ENCODE data around the gene PLK1.

PLK1 gene

GRCh38 chr16:23705517-23705902 lies 26.8 kb downstream of the PLK1 start:
- Histone ChIP-seq H3K23ac (ENCODE audit: low read length in 2 of 2) (no peak overlapping the region), H3K9ac (ENCODE audit: low read length) (no peak overlapping the region), H2BK120ac (ENCODE audit: low read depth, low read length) (no peak overlapping the region), H2AK5ac (ENCODE audit: low read length, severe bottlenecking) (no peak overlapping the region), H3K4me3 (ENCODE audit: insufficient read depth in 1 of 2, low read depth in 1 of 2, low read length in 2 of 2) (no peak overlapping the region), H3K14ac (ENCODE audit: low read length in 2 of 2) (no peak overlapping the region), H3K27ac (ENCODE audit: low read length, poor library complexity, severe bottlenecking) (no peak overlapping the region), H2AFZ (ENCODE audit: low read depth, low read length) (no peak overlapping the region), H2BK5ac (ENCODE audit: low read depth, low read length, poor library complexity, severe bottlenecking) (no peak overlapping the region), H3K4ac (ENCODE audit: low read depth in 1 of 2, low read length in 2 of 2) (no peak overlapping the region), H3K27me3 (ENCODE audit: control insufficient read depth in 1 of 2, insufficient read depth in 1 of 2, low read length in 2 of 2) (peaks cover 30 to 45% of the 10 kb centered on the region in 2 experiments), H3K18ac (ENCODE audit: low read depth in 1 of 2, low read length in 2 of 2) (no peak overlapping the region), H4K8ac (ENCODE audit: low read length) (no peak overlapping the region), H3K79me1 (replicated peaks; ENCODE audit: low read length, poor library complexity, severe bottlenecking) (no peaks in the 10 kb centered on the region), H3K9me3 (ENCODE audit: control insufficient read depth, low read length) (peaks cover 29% of the 10 kb centered on the region), H3K4me1 (ENCODE audit: control insufficient read depth, insufficient read depth, low read depth, low read length) (peaks cover 3% of the 10 kb centered on the region), H4K91ac (ENCODE audit: low read length) (no peak overlapping the region), H2BK12ac (ENCODE audit: low read length in 2 of 2) (no peak overlapping the region), H2BK15ac (ENCODE audit: low read depth, poor library complexity, severe bottlenecking) (no peak overlapping the region), H3K36me3 (ENCODE audit: control insufficient read depth in 1 of 2, insufficient read depth in 2 of 2, low read depth in 1 of 2, low read length in 2 of 2) (no peaks in the 10 kb centered on the region), H3K4me2 (ENCODE audit: low read length, poor library complexity, severe bottlenecking) (no peak overlapping the region)
- WGBS, result 82% methylated on average over 2 of the region's 2 CpGs
- no peak for DNase-seq

GRCh38 chr16:23706439-23706838 lies 27.8 kb downstream of the PLK1 start:
- Histone ChIP-seq H2BK120ac (ENCODE audit: low read depth, low read length) (no peak overlapping the region), H2AFZ (ENCODE audit: low read depth, low read length) (no peak overlapping the region), H4K91ac (ENCODE audit: low read length) (no peak overlapping the region), H3K79me1 (replicated peaks; ENCODE audit: low read length, poor library complexity, severe bottlenecking) (no peaks in the 10 kb centered on the region), H3K9me3 (ENCODE audit: control insufficient read depth, low read length) (peaks cover 33% of the 10 kb centered on the region), H3K4me2 (ENCODE audit: low read length, poor library complexity, severe bottlenecking) (no peak overlapping the region), H3K27ac (ENCODE audit: low read length, poor library complexity, severe bottlenecking) (no peak overlapping the region), H3K4me1 (ENCODE audit: control insufficient read depth, insufficient read depth, low read depth, low read length) (no peaks in the 10 kb centered on the region), H3K27me3 (ENCODE audit: control insufficient read depth in 1 of 2, insufficient read depth in 1 of 2, low read length in 2 of 2) (peaks cover 39 to 50% of the 10 kb centered on the region in 2 experiments), H3K4ac (ENCODE audit: low read depth in 1 of 2, low read length in 2 of 2) (no peak overlapping the region), H3K23ac (ENCODE audit: low read length in 2 of 2) (no peak overlapping the region), H4K8ac (ENCODE audit: low read length) (no peak overlapping the region), H3K4me3 (ENCODE audit: insufficient read depth in 1 of 2, low read depth in 1 of 2, low read length in 2 of 2) (no peak overlapping the region), H3K9ac (ENCODE audit: low read length) (no peak overlapping the region), H3K36me3 (ENCODE audit: control insufficient read depth in 1 of 2, insufficient read depth in 2 of 2, low read depth in 1 of 2, low read length in 2 of 2) (no peaks in the 10 kb centered on the region), H3K18ac (ENCODE audit: low read depth in 1 of 2, low read length in 2 of 2) (no peak overlapping the region), H3K14ac (ENCODE audit: low read length in 2 of 2) (no peak overlapping the region), H2BK15ac (ENCODE audit: low read depth, poor library complexity, severe bottlenecking) (no peak overlapping the region), H2BK12ac (ENCODE audit: low read length in 2 of 2) (no peak overlapping the region), H2BK5ac (ENCODE audit: low read depth, low read length, poor library complexity, severe bottlenecking) (no peak overlapping the region), H2AK5ac (ENCODE audit: low read length, severe bottlenecking) (no peak overlapping the region)
- DNase-seq, result no peak
- WGBS, result 83% methylated on average over 4 of the region's 4 CpGs

GRCh38 chr16:23709536-23709935 lies 30.8 kb downstream of the PLK1 start:
- H2AFZ ChIP-seq (ENCODE audit: low read depth, low read length), result no peak overlapping the region
- H2BK5ac ChIP-seq (ENCODE audit: low read depth, low read length, poor library complexity, severe bottlenecking), result no peak overlapping the region
- no peak for DNase-seq
- no peak overlapping the region for H3K4me2 ChIP-seq (ENCODE audit: low read length, poor library complexity, severe bottlenecking)
- H3K18ac ChIP-seq (ENCODE audit: low read depth in 1 of 2, low read length in 2 of 2), result no peak overlapping the region
- H3K79me1 ChIP-seq (replicated peaks; ENCODE audit: low read length, poor library complexity, severe bottlenecking), result no peaks in the 10 kb centered on the region
- peaks cover 62 to 64% of the 10 kb centered on the region in 2 experiments for H3K27me3 ChIP-seq (ENCODE audit: control insufficient read depth in 1 of 2, insufficient read depth in 1 of 2, low read length in 2 of 2)
- H2BK15ac ChIP-seq (ENCODE audit: low read depth, poor library complexity, severe bottlenecking), result no peak overlapping the region
- H2BK120ac ChIP-seq (ENCODE audit: low read depth, low read length), result no peak overlapping the region
- no peak overlapping the region for H4K8ac ChIP-seq (ENCODE audit: low read length)
- no peak overlapping the region for H3K27ac ChIP-seq (ENCODE audit: low read length, poor library complexity, severe bottlenecking)
- H3K14ac ChIP-seq (ENCODE audit: low read length in 2 of 2), result no peak overlapping the region
- no peak overlapping the region for H2AK5ac ChIP-seq (ENCODE audit: low read length, severe bottlenecking)
- no peak overlapping the region for H2BK12ac ChIP-seq (ENCODE audit: low read length in 2 of 2)
- no peak overlapping the region for H3K4ac ChIP-seq (ENCODE audit: low read depth in 1 of 2, low read length in 2 of 2)
- no peak overlapping the region for H3K9ac ChIP-seq (ENCODE audit: low read length)
- H3K36me3 ChIP-seq (ENCODE audit: control insufficient read depth in 1 of 2, insufficient read depth in 2 of 2, low read depth in 1 of 2, low read length in 2 of 2), result no peaks in the 10 kb centered on the region
- H3K4me1 ChIP-seq (ENCODE audit: control insufficient read depth, insufficient read depth, low read depth, low read length), result peaks cover 6% of the 10 kb centered on the region
- no peak overlapping the region for H3K23ac ChIP-seq (ENCODE audit: low read length in 2 of 2)
- H3K9me3 ChIP-seq (ENCODE audit: control insufficient read depth, low read length), result peaks cover 24% of the 10 kb centered on the region
- H4K91ac ChIP-seq (ENCODE audit: low read length), result no peak overlapping the region
- H3K4me3 ChIP-seq (ENCODE audit: insufficient read depth in 1 of 2, low read depth in 1 of 2, low read length in 2 of 2), result no peak overlapping the region

DNA sequence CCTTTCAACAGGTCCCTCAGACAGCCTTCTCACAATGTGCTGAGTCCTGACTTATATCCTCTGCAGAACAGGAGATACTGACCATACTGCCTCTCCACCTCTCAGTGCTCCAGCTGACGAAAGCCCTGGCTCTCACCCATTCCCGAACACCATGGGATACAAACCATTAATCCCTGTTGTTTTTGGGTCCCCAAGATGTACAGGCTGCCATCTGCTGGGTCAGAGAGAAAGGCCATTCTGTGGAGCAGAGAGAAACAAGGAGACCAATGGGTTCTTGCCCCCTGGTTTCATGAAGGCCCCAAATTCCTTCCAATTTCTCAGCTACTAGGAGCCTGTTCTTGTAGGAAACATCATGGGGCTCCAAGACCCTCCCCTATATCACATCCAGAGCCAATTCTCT lies 31.3 kb downstream of the PLK1 start:
- Histone ChIP-seq H2BK120ac (ENCODE audit: low read depth, low read length) (no peak overlapping the region), H4K8ac (ENCODE audit: low read length) (no peak overlapping the region), H2BK12ac (ENCODE audit: low read length in 2 of 2) (no peak overlapping the region), H3K27me3 (ENCODE audit: control insufficient read depth in 1 of 2, insufficient read depth in 1 of 2, low read length in 2 of 2) (peaks cover 65 to 68% of the 10 kb centered on the region in 2 experiments), H2BK5ac (ENCODE audit: low read depth, low read length, poor library complexity, severe bottlenecking) (no peak overlapping the region), H2BK15ac (ENCODE audit: low read depth, poor library complexity, severe bottlenecking) (no peak overlapping the region), H3K4me2 (ENCODE audit: low read length, poor library complexity, severe bottlenecking) (no peak overlapping the region), H3K79me1 (replicated peaks; ENCODE audit: low read length, poor library complexity, severe bottlenecking) (no peaks in the 10 kb centered on the region), H3K36me3 (ENCODE audit: control insufficient read depth in 1 of 2, insufficient read depth in 2 of 2, low read depth in 1 of 2, low read length in 2 of 2) (no peaks in the 10 kb centered on the region), H3K27ac (ENCODE audit: low read length, poor library complexity, severe bottlenecking) (no peak overlapping the region), H2AFZ (ENCODE audit: low read depth, low read length) (no peak overlapping the region), H3K14ac (ENCODE audit: low read length in 2 of 2) (no peak overlapping the region), H3K23ac (ENCODE audit: low read length in 2 of 2) (no peak overlapping the region), H3K9me3 (ENCODE audit: control insufficient read depth, low read length) (peaks cover 24% of the 10 kb centered on the region), H4K91ac (ENCODE audit: low read length) (no peak overlapping the region), H3K4me3 (ENCODE audit: insufficient read depth in 1 of 2, low read depth in 1 of 2, low read length in 2 of 2) (no peak overlapping the region), H3K9ac (ENCODE audit: low read length) (no peak overlapping the region), H2AK5ac (ENCODE audit: low read length, severe bottlenecking) (no peak overlapping the region), H3K4me1 (ENCODE audit: control insufficient read depth, insufficient read depth, low read depth, low read length) (peaks cover 6% of the 10 kb centered on the region), H3K18ac (ENCODE audit: low read depth in 1 of 2, low read length in 2 of 2) (no peak overlapping the region), H3K4ac (ENCODE audit: low read depth in 1 of 2, low read length in 2 of 2) (no peak overlapping the region)
- no peak for DNase-seq
- WGBS, result 63% methylated on average over 2 of the region's 2 CpGs
